HUDEP-2 (cell line): ENCODE measurements around the gene PREX1.
A peak's percentile ranks its signal among the peaks of the same experiment; 100 is the strongest.

Source experiments
- DNase-seq, 76 experiments: peaks; one replicate each; lab custom pipeline; 2025; ENCODE audit not compliant: unreplicated experiment in 76 of 76; lab: John Stamatoyannopoulos, UW

PREX1 gene

DNA sequence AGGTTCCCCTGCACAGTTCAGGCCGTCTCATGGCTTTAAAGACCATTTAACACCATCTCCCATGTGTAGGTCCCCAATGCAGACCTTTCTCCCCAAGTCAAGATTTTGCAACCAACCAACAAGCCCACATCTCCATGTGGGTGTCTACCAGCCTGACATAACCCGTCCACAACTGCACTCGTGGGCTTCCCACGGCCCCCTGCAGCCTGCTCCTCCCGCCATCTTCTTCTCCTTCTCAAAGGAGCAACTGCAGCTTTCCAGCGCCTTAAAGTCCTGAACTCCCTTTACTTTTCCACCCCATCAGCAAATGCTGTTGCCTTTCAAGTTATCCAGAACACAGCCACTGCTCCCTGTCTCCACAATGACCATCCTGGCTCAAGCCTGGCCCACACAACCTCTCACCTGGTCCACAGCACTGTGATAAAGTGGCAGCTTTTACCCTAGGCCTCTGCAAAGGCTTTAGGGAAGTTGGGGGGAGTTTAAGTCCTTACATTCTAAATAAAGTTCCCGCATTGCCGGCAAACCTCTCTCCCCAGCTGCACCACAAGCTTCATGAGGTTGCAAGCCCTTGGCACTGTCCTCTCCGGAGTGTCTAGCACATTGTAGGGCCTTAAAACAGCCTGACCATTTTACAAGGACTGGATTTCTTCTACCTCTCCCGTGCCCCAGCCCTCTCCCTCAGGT lies 140.5 kb downstream of the PREX1 start:
- no peak for DNase-seq

DNA sequence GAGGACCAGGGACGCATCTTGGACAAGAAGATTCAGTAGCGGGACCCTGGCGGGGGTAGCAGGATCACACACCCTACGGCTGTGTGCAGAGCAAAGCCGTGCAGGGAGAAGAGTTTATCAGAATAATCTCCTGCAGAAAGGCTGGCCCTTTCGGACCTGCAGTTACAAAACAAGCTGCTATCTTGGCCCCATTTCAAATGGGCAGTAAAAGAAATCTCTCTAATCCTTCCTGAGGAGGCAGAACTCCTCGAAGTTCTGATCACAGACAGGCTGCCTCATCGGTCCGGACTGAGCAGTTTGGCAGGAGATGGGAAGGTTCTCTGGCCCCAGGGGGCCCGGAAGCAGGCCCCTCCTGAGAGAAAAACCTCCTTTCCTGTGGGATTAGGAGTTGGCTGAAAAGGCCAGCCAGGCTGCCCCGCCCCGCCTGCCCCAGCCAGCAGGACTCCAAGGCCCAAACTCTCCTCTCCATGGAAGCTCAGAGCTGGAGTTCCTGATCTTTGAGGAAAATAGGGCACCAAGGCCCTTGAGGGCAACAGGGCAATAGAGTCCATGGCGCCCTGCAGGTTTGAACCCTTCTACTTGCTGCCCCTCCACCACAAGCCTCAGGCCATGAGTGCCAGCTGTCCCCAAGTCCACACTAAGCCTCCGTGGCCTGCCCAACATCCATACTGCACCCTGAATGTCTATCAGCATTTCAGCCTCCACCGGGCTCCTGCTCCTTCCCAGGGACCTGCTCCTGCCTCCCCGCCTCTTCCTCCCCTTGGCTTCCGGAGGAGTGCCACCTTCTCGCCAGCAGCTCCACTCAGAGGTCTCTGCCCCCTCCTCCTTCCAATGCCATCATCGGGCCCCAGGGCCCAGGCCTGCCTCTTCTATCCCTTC lies 141.3 kb downstream of the PREX1 start:
- DNase-seq, result peak in 2 of 76 experiments; percentile 4 to 9

DNA sequence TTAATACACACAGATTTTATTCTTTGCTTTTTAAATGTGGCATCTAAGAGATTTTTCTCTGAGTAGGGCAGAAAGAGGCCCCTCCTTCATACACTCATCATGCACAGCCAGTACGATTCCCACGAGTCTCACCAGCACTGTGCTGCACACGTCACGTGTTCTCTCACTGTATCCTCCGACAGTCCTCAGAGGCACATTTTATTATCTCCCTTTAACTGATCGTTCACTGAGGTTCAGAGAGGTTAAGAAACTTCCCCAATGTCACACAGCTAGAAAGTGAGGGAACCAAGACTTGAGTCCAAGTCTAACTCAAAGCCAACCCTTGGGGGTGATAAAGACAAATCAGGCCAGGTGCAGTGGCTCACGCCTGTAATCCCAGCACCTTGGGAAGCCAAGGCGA lies 142.5 kb downstream of the PREX1 start:
- no peak for DNase-seq

DNA sequence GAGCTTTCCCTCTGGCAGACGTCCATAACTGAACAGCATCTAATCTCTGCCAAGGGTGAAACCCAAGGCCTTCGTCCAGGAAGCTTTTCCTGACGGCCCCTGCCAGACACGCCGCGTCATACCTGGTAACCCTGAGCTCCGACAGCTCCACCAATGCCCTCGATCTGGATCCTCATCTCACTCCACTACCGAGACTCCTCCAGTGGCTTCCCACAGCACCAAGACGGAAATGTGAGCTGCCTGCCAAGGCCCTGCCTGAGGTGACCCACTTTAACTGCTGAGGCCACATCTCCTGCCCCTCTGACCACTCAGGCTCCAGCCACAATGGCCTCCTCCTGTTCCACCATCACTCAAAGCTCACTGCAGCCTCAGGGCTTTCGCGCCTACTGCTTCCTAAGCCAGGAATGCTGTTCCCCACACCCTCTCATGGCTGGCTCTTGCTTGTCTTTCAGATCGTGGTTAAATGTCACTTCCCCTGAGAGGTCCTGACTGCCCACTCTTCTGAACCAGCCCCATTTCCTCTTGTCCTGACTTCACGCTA lies 143.2 kb downstream of the PREX1 start:
- no peak for DNase-seq

DNA sequence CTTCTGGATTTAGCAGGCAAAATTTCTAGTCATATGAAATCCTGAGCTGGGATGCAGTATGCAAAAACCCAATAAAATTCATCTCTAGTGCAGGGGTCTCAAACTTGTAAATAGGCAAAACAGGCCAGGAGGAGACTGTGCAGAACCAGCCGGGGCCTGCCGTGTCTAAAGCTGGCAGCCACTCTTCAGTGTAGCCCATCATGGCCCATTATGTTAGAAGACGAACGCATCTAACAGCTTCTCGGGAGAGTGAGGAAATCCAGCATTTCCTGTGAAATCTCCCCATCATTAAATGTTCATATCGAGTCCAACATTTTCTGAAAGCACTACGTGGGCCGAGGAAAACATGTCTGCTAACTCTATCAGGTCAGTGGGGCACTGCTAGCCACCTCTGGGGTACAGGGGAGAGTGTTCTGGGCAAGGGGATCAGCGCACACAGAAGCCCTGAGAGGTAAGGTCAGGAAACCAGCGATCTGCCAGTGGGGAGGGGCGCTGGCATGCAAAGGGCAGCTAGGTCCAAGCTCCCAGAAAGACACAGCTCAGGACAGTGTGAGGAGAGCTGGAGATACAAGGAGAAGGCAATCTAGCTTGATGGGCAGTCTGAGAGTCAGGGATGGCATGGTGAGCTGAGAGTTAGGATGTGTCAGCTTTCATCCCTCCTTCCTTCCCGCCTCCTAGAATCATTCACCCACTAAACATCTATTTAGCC lies 144.2 kb downstream of the PREX1 start:
- no peak for DNase-seq

DNA sequence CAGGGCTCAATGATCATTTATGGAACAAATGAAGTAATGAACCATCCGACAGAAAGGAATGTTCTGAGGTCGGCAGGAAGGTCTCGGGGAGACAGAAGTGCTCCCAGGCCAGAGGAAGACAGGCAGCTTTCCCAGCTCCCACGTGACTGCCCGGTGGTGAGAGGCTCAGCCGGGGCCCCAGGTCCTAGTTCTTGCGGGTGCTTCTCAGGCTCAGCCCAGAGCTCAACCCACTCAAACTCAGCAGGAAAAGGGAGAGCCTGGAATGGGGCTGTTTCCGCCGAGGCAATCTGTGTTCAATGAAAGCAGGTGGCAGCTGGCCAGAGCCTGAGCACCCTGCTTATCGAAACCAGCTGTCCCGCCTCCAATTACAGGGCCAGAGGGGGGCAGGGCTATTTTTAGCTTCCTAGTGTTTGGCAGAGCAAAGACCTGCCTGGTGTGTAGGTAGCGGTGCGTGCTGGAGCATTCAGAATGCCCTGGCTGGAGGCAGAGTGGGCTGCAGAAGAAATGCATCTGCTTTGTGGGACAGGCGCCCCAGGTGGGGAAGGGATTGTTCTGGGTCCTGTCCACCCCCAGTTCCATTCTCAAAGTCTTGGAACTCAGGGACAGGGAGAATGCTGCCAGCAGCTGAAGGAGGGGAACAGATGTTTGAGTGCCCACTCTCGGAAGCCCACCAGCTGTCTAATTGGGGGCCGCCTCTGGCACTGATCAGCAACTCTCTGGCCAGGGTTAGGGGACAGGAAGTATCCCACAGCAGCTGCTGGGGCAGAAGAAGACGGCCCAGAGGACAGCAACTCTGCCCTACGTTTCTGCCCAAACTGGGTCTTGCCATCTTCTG lies 145.1 kb downstream of the PREX1 start:
- DNase-seq, result peak in 75 of 76 experiments; percentile 9 to 90 (median 74)

DNA sequence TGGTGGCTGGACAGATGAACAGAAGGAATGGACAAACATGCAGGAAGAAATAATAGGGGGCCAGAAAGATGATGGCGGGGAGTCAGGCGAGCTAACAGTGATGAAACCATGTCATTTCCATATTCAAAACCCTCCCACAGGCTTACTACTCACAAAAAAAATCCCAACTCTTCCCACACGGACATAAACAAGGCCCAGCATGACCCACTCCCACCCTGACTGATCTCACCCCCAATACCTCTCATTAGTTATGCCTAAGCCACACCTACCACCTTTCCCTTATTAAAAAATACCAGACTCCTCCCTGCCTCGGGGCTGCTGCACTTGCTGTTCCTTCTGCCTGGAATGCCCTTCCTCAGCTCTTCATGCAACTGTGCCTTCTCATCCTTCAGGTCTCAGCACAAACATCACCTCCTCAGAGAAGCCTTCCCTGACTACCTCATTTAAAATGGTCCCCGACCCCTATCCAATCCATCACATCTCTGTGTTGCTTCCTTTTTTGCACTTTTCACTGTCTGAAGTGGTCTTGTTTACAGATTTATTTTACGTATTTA lies 145.8 kb downstream of the PREX1 start:
- no peak for DNase-seq

DNA sequence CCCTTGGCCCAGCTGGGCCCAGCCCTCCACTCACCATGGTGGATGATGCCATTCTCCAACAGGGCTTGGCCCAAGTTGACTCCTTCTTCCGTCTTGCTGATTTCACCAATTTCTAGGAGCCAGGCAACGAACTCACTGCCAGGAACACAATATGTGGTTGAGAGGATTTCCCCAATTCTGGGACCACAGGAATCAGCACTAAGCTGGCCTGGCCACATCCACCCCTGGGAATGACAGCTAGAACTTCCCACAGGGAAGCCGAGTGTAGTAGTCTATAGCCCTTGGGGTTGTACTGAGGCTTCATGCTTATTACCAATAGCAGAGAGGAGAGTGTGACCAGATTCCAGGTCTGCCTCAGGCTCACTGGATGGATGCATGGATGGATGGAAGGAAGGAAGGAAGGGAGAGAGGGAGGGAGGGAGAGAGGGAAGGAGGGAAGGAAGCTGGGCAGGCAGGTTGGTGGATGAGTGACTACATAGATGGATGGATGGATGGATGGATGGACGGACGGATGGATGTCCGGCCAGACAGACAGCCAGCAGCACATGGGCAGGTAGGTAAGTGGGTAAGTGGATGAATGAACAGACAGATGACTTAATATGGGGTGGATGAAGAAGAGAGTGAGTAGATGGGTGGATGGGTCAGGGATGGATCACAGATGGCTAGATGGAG lies 146.5 kb downstream of the PREX1 start:
- DNase-seq, result no peak

DNA sequence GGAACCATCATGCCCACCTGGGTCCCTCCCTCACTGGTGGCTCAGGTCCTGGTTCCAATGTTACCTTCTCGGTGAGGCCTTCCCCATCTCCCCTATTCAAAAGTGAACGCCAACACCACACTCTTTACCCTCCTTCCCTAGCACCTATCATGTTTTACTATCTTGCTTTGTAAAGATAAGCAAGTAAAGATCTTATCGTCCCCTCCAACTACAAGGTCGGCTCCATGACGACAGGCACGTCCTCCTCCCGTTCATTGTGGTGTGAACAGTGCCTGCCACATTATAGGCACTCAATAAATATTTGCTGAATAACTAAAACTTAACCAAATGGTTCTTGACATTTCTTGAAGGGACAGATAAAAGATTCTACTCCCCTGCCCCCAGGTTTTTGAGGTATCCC lies 147.1 kb downstream of the PREX1 start:
- DNase-seq, result no peak

DNA sequence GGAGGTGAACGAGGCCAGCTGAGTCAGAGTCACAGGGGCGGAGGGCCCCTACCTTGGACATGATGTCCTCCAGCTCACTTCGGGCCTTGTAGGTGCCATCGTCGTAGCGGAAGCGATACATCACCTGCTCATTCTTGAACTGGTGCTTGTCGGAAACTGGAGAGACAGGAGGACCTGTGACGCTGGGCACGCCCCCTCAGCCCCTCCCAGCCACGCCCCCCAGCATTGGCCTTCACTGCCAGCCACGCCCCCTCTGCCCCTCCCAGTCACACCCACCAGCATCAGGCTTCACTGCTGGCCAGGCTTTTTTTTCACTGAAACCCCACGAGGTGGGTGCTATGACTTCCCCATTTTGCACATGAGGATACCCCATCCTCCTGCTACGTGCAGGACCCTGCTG lies 148.2 kb downstream of the PREX1 start:
- peak in 38 of 76 experiments; percentile 3 to 61 (median 36) for DNase-seq

DNA sequence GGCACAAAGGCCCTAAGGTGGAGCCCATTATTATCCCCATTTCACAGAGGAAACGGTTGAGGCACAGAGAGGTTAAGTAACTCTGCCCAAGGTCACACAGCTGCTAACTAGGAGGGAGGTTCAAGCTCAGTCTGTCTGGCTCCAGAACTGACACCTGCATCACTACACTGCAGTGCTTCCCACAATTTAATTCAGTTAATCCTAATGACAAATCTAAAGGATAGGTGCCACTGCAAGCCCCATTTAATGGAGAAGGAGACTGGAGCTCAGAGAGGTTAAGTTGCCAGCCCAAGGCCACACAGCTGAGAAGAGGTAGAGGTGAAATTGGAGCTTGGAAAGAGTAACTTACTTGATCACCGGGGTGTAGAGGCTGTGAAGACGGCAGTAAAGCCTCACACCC lies 148.8 kb downstream of the PREX1 start:
- DNase-seq, result no peak

DNA sequence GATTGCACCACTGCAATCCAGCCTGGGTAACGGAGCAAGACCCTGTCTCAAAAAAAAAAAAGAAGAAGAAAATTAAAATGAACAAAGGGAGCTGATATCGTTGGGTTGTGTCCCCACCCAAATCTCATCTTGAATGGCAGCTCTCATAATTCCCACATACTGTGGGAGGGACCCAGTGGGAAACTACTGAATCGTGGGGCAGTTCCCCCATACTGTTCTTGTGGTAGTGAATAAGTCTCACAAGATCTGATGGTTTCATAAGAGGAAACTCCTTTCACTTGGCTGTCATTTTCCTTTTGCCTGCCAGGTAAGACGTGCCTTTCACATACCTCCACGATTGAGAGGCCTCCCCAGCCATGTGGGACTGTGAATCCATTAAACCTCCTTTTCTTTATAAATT lies 149.4 kb downstream of the PREX1 start:
- DNase-seq, result no peak

DNA sequence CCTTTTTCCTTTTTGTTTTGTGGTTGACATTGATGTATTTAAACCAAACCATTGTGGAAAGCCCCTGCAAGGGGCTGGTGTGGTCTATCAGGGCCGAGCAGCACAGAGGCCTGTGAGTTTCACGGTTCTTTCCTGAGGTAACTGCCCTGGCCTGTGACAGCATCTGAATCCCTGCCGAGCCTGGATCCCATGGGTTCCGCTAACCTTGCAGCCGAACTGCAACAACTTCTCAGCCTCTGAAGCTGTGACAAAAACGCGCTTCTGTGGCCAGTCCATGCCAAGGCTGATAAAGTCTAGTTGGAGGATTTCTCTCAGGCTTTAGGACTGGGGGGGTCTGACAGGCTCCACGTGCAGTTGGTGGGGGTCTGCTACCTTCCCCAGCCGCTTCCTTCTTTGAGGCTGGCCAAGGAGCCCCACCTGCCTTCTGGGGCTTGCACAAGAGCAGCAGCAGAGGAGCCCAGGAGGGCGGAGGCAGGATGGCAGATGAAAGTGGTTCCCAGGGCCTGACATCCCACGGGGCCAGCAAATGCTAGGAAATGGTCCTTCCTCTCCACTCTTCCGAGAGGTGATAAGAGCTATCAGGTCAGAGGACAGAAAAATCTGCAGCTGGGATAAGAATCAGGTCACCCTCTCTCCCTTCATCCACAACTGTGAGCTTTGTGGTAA lies 150.9 kb downstream of the PREX1 start:
- no peak for DNase-seq

DNA sequence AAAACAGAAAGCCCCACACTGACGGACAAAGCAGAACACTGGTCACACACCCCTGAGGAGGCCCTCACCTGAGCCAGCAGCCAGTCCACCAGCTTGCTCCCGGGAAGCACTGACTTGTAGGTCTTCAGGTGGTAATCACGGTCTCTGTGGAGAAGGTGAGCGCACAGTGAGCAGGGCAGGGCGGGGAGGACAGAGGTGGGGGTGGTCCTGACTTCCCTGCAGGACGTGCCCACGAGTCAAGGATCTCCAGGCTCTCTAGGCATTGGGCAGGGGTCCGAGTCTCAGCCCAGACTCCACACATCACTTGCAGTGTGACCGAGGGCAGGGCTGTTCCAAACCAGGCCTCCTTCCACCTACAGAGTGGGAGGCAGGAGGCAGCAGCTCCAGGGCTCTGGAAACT lies 151.7 kb downstream of the PREX1 start:
- DNase-seq, result no peak

DNA sequence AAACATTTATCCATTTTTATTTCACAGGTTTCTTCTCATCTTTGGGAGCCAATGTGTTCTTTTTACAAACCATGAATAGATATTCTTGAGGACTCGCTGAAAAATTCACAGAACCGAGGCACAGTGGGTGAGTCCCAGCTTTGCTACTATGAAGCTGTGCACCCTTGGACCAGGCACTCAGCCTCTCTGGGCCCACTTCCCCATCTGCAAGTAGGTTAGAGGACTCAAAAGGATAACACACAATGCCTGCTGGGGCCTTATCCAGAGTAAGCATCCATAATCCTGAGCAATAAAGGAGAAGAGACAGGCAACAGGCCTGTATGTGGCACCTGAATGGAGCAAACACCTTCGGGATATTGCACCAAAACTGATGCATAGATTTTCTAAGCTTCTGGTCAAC lies 153.3 kb downstream of the PREX1 start:
- no peak for DNase-seq

DNA sequence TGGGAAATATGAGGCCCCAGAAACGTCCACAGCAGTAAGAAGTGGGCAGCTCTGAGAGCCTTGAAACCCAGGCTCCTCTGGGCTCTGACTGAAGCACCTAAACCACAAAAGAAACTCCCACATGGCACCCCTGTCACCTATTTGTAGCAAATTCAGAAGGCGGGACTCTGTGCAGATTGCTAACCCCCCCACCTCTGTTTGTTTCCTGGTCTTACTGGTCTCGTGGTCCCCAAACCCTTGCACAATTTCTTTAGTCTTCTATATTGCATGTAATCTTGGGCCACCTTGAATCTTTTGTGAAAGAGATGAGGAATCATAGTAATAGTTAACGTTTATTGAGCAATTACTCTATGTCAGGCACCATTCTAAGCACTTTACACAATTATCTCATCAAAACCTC lies 154.3 kb downstream of the PREX1 start:
- DNase-seq, result no peak

DNA sequence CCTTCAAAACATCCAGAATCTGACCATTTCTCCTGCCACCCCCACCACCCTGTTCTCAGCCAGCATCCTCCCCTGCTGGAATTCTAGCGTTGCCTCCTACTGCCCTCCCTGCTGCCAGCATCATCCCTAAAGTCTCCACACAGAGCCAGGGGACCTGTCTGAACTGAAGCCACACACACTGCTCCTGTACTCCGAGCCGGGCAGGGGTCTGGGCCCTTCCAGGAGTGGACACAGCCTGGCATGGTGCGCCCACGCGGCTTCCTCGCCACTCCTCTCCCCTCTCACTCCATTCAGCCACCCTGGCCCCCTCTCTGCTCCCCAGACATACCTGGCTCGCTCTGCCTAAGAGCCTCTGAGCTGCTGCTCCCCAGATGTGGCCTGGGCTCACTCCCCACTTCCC lies 155.5 kb downstream of the PREX1 start:
- DNase-seq, result no peak

DNA sequence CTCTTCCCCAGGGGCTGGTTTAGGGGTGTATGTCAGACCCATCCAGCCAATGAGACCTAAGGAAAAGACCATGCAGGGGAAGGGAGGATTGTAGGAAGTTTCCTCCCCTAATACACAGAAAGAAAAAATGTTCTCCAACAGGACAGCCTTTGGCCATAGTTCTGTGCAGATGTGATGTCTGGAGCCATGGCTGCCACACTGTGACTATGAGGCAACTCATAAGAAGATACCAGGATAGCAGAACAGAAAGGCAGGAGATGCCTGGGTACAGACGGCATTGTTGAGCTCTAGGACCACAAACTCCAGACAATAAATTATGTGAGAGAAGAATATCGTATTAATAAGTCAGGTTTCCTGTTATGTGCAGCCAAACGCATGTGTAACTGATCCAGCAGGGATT lies 156.7 kb downstream of the PREX1 start:
- DNase-seq, result no peak
